ENCODE results near the gene MTUS2. TPM values are rescaled to one million over a fixed set of nuclear protein-coding genes. Genes with fewer than 3 reads are reported as not detected.

Gene MTUS2
- total RNA-seq, 1 experiment from 2014 or later, result 0.11 TPM

DNA sequence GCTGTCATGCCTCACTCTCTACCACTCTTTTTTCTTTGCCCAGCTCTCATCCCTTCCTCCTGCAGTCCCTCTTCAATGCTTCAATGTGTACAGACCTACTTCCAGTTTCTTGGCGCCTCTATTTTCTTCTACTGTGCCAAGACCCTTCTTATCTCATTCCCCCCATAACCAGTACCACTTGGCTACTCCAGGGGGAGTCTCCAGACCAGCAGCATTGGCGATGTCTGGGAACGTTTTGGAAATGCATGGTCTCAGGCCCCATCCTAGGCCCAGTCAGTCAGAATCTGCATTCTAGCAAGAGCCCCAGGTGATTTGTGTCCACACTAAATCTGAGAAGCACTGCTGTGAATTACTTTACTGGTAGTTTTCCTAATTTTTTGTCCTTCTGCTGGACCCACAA, 577.1 kb downstream of the MTUS2 start:
- no peak for TF ChIP-seq EZH2 (IDR thresholded peaks at IDR 0.05; ENCODE audit: borderline replicate concordance, low read depth, low read length, poor library complexity, severe bottlenecking)
- TF ChIP-seq, protein P1, sequence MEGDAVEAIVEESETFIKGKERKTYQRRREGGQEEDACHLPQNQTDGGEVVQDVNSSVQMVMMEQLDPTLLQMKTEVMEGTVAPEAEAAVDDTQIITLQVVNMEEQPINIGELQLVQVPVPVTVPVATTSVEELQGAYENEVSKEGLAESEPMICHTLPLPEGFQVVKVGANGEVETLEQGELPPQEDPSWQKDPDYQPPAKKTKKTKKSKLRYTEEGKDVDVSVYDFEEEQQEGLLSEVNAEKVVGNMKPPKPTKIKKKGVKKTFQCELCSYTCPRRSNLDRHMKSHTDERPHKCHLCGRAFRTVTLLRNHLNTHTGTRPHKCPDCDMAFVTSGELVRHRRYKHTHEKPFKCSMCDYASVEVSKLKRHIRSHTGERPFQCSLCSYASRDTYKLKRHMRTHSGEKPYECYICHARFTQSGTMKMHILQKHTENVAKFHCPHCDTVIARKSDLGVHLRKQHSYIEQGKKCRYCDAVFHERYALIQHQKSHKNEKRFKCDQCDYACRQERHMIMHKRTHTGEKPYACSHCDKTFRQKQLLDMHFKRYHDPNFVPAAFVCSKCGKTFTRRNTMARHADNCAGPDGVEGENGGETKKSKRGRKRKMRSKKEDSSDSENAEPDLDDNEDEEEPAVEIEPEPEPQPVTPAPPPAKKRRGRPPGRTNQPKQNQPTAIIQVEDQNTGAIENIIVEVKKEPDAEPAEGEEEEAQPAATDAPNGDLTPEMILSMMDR (conservative IDR thresholded peaks at IDR 0.05; ENCODE audit: low read depth, low read length), result no peak
- H3K4me1 ChIP-seq (ENCODE audit: insufficient read depth, low read length, poor library complexity, severe bottlenecking), result no peaks in the 10 kb centered on the region
- H3K27ac ChIP-seq (ENCODE audit: low read depth, low read length, poor library complexity, severe bottlenecking), result no peak overlapping the region
- DNase-seq (ENCODE audit: low spot score), result no peak
- POLR2A ChIA-PET (ENCODE audit: low non-redundant PET), result no interaction called here
- H3K36me3 ChIP-seq (ENCODE audit: insufficient read depth, low read length, poor library complexity, severe bottlenecking), result no peaks in the 10 kb centered on the region
- peaks cover 39% of the 10 kb centered on the region for H3K27me3 ChIP-seq (replicated peaks; ENCODE audit: insufficient read depth, low read depth, low read length, poor library complexity)
- no peaks in the 10 kb centered on the region for H3K9me3 ChIP-seq (ENCODE audit: low read depth, low read length, poor library complexity, severe bottlenecking)
- intact Hi-C loops (cut with micrococcal nuclease; ENCODE audit: unreplicated experiment), result no loop called here
- no peak overlapping the region for H3K4me3 ChIP-seq (ENCODE audit: low read depth, low read length, poor library complexity, severe bottlenecking)
- BruUV-seq (replicated peaks), result no TSS peak
- CTCF ChIA-PET, result no interaction called here

DNA sequence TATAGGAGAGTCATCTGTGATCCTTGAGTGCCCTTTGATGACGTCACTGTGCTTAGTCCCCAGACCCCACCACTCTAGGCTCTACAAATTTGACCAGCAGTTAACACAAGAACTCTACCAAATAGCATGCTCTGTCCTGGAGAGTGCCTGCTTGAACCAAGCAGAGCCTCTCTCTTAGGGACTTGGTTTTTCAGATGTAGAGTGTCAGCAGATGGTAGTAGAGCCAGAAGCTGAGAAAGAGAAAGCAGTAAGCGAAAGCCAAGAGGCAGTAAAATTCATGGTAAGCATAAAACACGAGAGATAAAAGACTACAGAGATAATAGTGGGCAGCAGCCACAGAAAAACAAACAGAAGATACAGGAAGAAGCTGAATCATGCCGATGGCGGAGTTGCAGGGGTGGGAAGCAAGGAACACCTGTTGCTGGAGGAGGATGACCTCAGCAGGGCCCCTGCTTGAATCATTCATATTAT, 582.1 kb downstream of the MTUS2 start:
- ChIA-PET CTCF (no interaction called here), POLR2A (ENCODE audit: low non-redundant PET) (no interaction called here)
- Histone ChIP-seq H3K27ac (ENCODE audit: low read depth, low read length, poor library complexity, severe bottlenecking) (no peak overlapping the region), H3K4me1 (ENCODE audit: insufficient read depth, low read length, poor library complexity, severe bottlenecking) (no peaks in the 10 kb centered on the region), H3K36me3 (ENCODE audit: insufficient read depth, low read length, poor library complexity, severe bottlenecking) (no peaks in the 10 kb centered on the region), H3K4me3 (ENCODE audit: low read depth, low read length, poor library complexity, severe bottlenecking) (no peak overlapping the region), H3K9me3 (ENCODE audit: low read depth, low read length, poor library complexity, severe bottlenecking) (no peaks in the 10 kb centered on the region), H3K27me3 (replicated peaks; ENCODE audit: insufficient read depth, low read depth, low read length, poor library complexity) (peaks cover 11% of the 10 kb centered on the region)
- no peak for DNase-seq (ENCODE audit: low spot score)
- BruUV-seq (replicated peaks), result no TSS peak
- intact Hi-C loops (cut with micrococcal nuclease; ENCODE audit: unreplicated experiment), result no loop called here
- TF ChIP-seq, protein P1 (conservative IDR thresholded peaks at IDR 0.05; ENCODE audit: low read depth, low read length), result no peak
- TF ChIP-seq EZH2 (IDR thresholded peaks at IDR 0.05; ENCODE audit: borderline replicate concordance, low read depth, low read length, poor library complexity, severe bottlenecking), result no peak

DNA sequence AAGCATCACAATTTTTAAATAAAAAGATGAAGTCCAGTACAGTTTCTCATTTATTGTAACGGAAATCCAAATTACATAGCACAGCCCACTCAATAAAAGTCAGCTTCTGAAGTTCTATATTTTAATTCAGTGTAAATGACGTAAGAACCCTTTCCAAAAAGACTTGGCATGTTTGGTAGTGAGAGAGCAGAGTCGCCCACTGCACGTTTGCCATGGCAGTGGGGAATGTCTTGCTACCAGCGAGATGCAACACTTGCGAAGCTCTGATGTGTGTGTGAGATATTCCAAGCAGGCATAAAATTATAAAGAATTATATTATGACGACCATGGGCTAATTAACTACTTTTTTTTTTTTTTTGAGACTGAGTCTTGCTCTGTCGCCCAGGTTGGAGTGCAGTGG, 585.3 kb downstream of the MTUS2 start:
- BruUV-seq (replicated peaks), result no TSS peak
- intact Hi-C loops (cut with micrococcal nuclease; ENCODE audit: unreplicated experiment), result no loop called here
- Histone ChIP-seq H3K27ac (ENCODE audit: low read depth, low read length, poor library complexity, severe bottlenecking) (no peak overlapping the region), H3K4me3 (ENCODE audit: low read depth, low read length, poor library complexity, severe bottlenecking) (no peak overlapping the region), H3K9me3 (ENCODE audit: low read depth, low read length, poor library complexity, severe bottlenecking) (peaks cover 10% of the 10 kb centered on the region), H3K4me1 (ENCODE audit: insufficient read depth, low read length, poor library complexity, severe bottlenecking) (no peaks in the 10 kb centered on the region), H3K27me3 (replicated peaks; ENCODE audit: insufficient read depth, low read depth, low read length, poor library complexity) (peaks cover 6% of the 10 kb centered on the region), H3K36me3 (ENCODE audit: insufficient read depth, low read length, poor library complexity, severe bottlenecking) (no peaks in the 10 kb centered on the region)
- CTCF ChIA-PET, result no interaction called here
- DNase-seq (ENCODE audit: low spot score), result no peak
- POLR2A ChIA-PET (ENCODE audit: low non-redundant PET), result no interaction called here
- TF ChIP-seq, protein P1 (conservative IDR thresholded peaks at IDR 0.05; ENCODE audit: low read depth, low read length), result no peak
- no peak for TF ChIP-seq EZH2 (IDR thresholded peaks at IDR 0.05; ENCODE audit: borderline replicate concordance, low read depth, low read length, poor library complexity, severe bottlenecking)
